ENCODE measurements around the gene YWHAG.
"Not testable (repeated sequence)": the region's sequence is repeated elsewhere in the genome, so short reads cannot be mapped to it uniquely, and the experiment has no call there.

The YWHAG gene

GRCh38 chr7:76337147-76337546, 21.6 kb downstream of the YWHAG start:
- TF ChIP-seq SP1 (IDR thresholded peaks at IDR 0.05), result no peak
- TF ChIP-seq NFRKB (IDR thresholded peaks at IDR 0.05), result no peak
- no peak for TF ChIP-seq ARNT (IDR thresholded peaks at IDR 0.05)
- no peak for TF ChIP-seq ZNF384 (IDR thresholded peaks at IDR 0.05)
- no peak for DNase-seq (ENCODE audit: extremely low spot score)
- POLR2A ChIA-PET, result no interaction called here
- CTCF ChIA-PET, result no interaction called here

GRCh38 chr7:76336094-76336493, 22.7 kb downstream of the YWHAG start:
- DNase-seq (ENCODE audit: extremely low spot score), result no peak
- POLR2A ChIA-PET, result no interaction called here
- no peak for TF ChIP-seq LEF1 (IDR thresholded peaks at IDR 0.05; ENCODE audit: borderline replicate concordance)
- TF ChIP-seq FOXM1 (IDR thresholded peaks at IDR 0.05; ENCODE audit: borderline replicate concordance), result no peak
- no peak for TF ChIP-seq ELF4 (IDR thresholded peaks at IDR 0.05)
- TF ChIP-seq L3MBTL2 (conservative IDR thresholded peaks at IDR 0.05), result no peak
- no peak for TF ChIP-seq NFRKB (IDR thresholded peaks at IDR 0.05)
- no peak for TF ChIP-seq SUZ12 (IDR thresholded peaks at IDR 0.05)
- CTCF ChIA-PET, result no interaction called here

- CTCF ChIA-PET; POLR2A ChIA-PET; DNase-seq (ENCODE audit: extremely low spot score): not testable (repeated sequence)
These were observed 23.4 kb downstream of the YWHAG start for GRCh38 chr7:76335417-76335816.

- ChIA-PET CTCF (no interaction called here), POLR2A (interaction anchor here (1.3 kb wide), 1 partner anchor 11 kb away, joined by 3 read pairs; no protein-coding TSS in a partner anchor)
- DNase-seq (ENCODE audit: extremely low spot score), result no peak
- TF ChIP-seq CTBP1 (IDR thresholded peaks at IDR 0.05; ENCODE audit: borderline replicate concordance) (no peak), ELF4 (IDR thresholded peaks at IDR 0.05) (no peak)
These were observed 24.3 kb downstream of the YWHAG start for GRCh38 chr7:76334320-76334967.

- CTCF ChIA-PET, result no interaction called here
- TF ChIP-seq CTBP1 (IDR thresholded peaks at IDR 0.05; ENCODE audit: borderline replicate concordance) (no peak), ARNT (IDR thresholded peaks at IDR 0.05) (no peak)
- DNase-seq (ENCODE audit: extremely low spot score), result no peak
- POLR2A ChIA-PET, result interaction anchor here (1.3 kb wide), 1 partner anchor 10 kb away, joined by 3 read pairs; no protein-coding TSS in a partner anchor
These were observed 25.2 kb downstream of the YWHAG start for GRCh38 chr7:76333511-76334101.

GRCh38 chr7:76332078-76332477, 26.7 kb downstream of the YWHAG start:
- POLR2A ChIA-PET, result no interaction called here
- TF ChIP-seq LEF1 (IDR thresholded peaks at IDR 0.05; ENCODE audit: borderline replicate concordance) (no peak), ZNF384 (IDR thresholded peaks at IDR 0.05) (no peak), FOXK2 (IDR thresholded peaks at IDR 0.05) (no peak), NFRKB (IDR thresholded peaks at IDR 0.05) (no peak), TARDBP (IDR thresholded peaks at IDR 0.05) (no peak), ELF4 (IDR thresholded peaks at IDR 0.05) (no peak), PKNOX1 (IDR thresholded peaks at IDR 0.05) (no peak), SP1 (IDR thresholded peaks at IDR 0.05) (no peak), FOXM1 (IDR thresholded peaks at IDR 0.05; ENCODE audit: borderline replicate concordance) (no peak), HDGF (IDR thresholded peaks at IDR 0.05; ENCODE audit: borderline replicate concordance) (no peak), FOXA1 (IDR thresholded peaks at IDR 0.05) (no peak), L3MBTL2 (conservative IDR thresholded peaks at IDR 0.05) (no peak), BHLHE40 (IDR thresholded peaks at IDR 0.05; ENCODE audit: borderline replicate concordance) (no peak), CTBP1 (IDR thresholded peaks at IDR 0.05; ENCODE audit: borderline replicate concordance) (no peak), ARNT (IDR thresholded peaks at IDR 0.05) (no peak), SUZ12 (IDR thresholded peaks at IDR 0.05) (no peak)
- no peak for DNase-seq (ENCODE audit: extremely low spot score)
- CTCF ChIA-PET, result no interaction called here

GRCh38 chr7:76330673-76331072, 28.1 kb downstream of the YWHAG start:
- POLR2A ChIA-PET, result interaction anchor here (1.0 kb wide), 1 partner anchor 12 kb away, joined by 4 read pairs; no protein-coding TSS in a partner anchor
- TF ChIP-seq SUZ12 (IDR thresholded peaks at IDR 0.05) (no peak), FOXA1 (IDR thresholded peaks at IDR 0.05) (no peak), FOXK2 (IDR thresholded peaks at IDR 0.05) (no peak), ARNT (IDR thresholded peaks at IDR 0.05) (no peak), L3MBTL2 (conservative IDR thresholded peaks at IDR 0.05) (no peak), HDGF (IDR thresholded peaks at IDR 0.05; ENCODE audit: borderline replicate concordance) (no peak), SP1 (IDR thresholded peaks at IDR 0.05) (no peak), FOXM1 (IDR thresholded peaks at IDR 0.05; ENCODE audit: borderline replicate concordance) (no peak), BHLHE40 (IDR thresholded peaks at IDR 0.05; ENCODE audit: borderline replicate concordance) (no peak), ZNF384 (IDR thresholded peaks at IDR 0.05) (no peak)
- no peak for DNase-seq (ENCODE audit: extremely low spot score)
- CTCF ChIA-PET, result interaction anchor here (0.6 kb wide), 2 partner anchors 42 to 53 kb away, joined by 3 to 4 read pairs; no protein-coding TSS in a partner anchor

GRCh38 chr7:76330261-76330660, 28.5 kb downstream of the YWHAG start:
- TF ChIP-seq SP1 (IDR thresholded peaks at IDR 0.05), result no peak
- TF ChIP-seq L3MBTL2 (conservative IDR thresholded peaks at IDR 0.05), result no peak
- TF ChIP-seq PKNOX1 (IDR thresholded peaks at IDR 0.05), result no peak
- TF ChIP-seq FOXK2 (IDR thresholded peaks at IDR 0.05), result no peak
- no peak for TF ChIP-seq ELF4 (IDR thresholded peaks at IDR 0.05)
- no peak for TF ChIP-seq LEF1 (IDR thresholded peaks at IDR 0.05; ENCODE audit: borderline replicate concordance)
- no peak for TF ChIP-seq ZNF384 (IDR thresholded peaks at IDR 0.05)
- TF ChIP-seq FOXA1 (IDR thresholded peaks at IDR 0.05), result no peak
- no peak for TF ChIP-seq CTBP1 (IDR thresholded peaks at IDR 0.05; ENCODE audit: borderline replicate concordance)
- no peak for TF ChIP-seq TARDBP (IDR thresholded peaks at IDR 0.05)
- no peak for TF ChIP-seq NFRKB (IDR thresholded peaks at IDR 0.05)
- no peak for TF ChIP-seq BHLHE40 (IDR thresholded peaks at IDR 0.05; ENCODE audit: borderline replicate concordance)
- TF ChIP-seq SUZ12 (IDR thresholded peaks at IDR 0.05), result no peak
- no peak for TF ChIP-seq FOXM1 (IDR thresholded peaks at IDR 0.05; ENCODE audit: borderline replicate concordance)
- TF ChIP-seq HDGF (IDR thresholded peaks at IDR 0.05; ENCODE audit: borderline replicate concordance), result no peak
- TF ChIP-seq ARNT (IDR thresholded peaks at IDR 0.05), result no peak
- no peak for DNase-seq (ENCODE audit: extremely low spot score)
- POLR2A ChIA-PET, result interaction anchor here (1.0 kb wide), 1 partner anchor 12 kb away, joined by 4 read pairs; no protein-coding TSS in a partner anchor
- CTCF ChIA-PET, result interaction anchor here (0.6 kb wide), 2 partner anchors 43 to 53 kb away, joined by 3 to 4 read pairs; no protein-coding TSS in a partner anchor
